Measurements from ENCODE around the gene FYB1.

Gene FYB1

DNA sequence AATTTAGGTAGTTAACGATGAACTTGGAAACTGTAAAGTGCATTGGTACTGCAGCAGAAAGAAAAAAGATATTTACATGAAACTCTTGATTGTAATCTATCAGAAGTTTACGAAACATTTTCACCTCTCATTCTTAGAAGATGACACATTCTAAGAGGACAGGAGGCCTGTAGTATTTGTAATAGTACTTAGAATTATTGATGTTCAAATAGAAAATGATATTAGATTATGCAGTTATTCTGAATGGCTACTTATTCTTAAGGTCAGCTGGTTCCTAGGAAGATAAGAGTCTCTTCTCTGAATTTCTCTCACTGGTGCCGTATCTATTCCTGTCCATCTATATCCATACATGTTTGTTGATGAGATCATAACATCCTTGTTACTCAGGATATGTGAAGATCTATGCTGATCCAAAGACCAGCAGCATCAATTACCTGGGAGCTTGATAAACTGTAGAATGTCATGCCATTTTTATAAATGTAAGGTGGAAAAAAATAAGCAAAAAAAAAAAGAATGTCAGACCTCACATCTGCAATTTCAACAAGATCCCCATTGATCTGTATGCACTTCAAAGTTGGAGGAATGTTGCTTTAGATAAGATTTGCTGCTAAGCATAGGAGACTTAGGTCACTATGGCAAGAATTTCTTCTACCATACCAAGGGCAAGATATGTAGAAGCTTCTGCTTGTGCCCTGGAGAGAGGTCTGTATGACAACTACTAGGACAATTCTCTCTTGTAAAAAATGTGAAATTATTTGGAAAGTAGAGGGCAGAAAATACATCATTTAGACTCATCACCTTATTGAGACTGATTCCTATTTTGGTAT lies 102.8 kb downstream of the FYB1 start:
- DNase-seq = no peak

DNA sequence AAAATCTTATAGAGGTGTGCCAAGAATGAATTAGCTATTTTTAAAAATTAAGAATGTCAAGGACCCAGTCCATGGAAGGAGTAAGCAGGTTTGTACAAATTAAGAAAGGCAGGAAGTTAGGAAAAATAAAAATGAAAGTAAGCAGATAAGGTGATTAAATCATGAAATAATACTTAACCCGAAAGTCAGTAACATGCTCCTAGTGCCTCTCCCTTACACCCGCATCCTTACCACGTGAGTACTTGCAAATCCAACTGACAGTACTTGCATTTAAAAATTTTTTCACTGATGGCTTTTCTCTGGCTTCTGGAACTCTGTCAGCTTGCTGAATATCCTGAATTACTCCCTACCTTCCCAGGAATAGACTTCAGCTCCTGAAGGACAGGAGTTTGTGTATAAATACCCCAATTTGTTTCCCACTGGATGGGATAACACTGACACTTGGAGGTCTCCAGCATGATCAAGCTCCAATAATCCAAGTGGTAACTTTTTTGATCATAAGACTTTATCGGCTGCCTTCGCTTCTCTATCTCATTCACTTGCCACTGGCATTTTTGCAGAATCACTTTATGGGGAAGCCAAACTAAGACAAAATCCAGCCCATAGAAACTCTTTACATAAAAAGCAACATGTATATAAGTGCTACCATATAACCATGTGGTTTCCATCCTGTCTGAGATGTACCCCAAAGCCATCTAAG lies 103.6 kb downstream of the FYB1 start:
- no peak for DNase-seq

DNA sequence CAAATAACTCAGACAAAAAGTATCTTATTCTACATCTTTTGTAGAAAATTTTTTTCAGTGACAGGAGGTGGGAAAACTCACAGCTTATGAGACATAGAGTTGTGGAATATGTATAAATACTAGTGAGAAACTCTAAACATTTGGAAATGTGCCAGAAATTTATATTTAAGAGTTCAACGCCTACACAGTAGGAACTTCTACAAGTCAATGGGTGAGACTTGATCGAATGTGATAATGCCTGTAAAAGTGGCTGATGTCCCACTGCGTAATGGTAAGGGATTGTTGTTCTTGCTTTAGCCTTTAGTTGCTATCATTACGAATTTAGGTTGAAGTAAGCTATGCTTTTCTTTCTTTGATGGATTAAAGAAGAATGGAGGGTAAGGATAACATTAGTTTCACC lies 105.2 kb downstream of the FYB1 start:
- no peak for DNase-seq

GRCh38 chr5:39113354-39113953 lies 105.9 kb downstream of the FYB1 start:
- no peak for DNase-seq

DNA sequence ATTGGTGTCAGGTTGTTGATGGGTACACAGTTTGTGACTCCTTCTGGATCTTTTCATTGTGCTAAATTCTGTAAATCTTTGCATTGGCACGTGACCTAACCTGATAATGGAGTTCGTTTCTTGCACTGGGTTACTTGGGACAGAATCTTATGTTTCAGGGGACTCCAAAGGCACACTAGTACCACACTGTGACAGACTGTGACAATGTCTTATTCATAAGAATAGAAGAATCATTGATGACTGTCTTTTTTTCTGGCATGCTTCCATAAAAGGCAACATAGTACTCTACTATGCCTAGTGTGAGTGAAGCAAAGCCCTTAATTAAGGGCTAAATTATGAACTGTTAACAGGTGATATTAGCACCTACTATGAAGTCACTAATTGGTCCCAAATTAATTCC lies 109.8 kb downstream of the FYB1 start:
- DNase-seq = no peak

DNA sequence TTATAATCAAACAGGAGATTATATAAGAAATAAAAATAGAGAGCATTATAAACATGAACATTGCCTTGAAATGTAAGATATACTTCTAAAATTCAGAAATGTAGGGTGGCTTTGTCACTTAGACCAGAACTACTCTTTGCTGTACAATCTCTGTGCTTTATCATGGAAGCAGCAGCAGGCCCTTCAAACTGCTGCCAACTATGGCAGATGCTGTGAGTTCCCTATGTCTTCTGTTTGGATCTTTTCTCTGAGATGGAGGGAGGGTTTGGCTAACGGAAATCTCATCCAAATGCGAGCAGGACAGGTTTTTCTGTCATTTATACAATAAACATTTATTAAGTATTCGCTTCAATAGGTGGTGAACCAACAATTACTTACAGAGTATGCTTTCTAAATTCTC lies 110.4 kb downstream of the FYB1 start:
- DNase-seq = no peak

DNA sequence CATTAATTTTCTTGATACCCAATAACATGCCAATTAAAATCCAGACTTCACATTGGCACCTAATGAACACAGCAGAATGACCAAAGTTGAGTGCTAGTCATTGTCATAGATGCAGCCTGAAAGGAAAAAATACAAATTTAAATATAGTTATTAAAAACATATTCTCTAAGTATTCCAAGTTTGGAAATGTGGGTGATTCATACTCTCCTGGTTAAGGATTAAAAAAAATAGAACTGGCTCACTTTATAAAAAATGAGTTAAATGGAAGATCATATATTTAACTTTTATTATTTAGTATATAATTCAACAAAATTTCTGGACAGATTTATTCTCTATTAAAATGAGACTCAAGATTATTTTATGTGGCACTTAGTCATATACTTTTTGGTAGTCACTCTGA lies 112.0 kb downstream of the FYB1 start:
- no peak for DNase-seq

DNA sequence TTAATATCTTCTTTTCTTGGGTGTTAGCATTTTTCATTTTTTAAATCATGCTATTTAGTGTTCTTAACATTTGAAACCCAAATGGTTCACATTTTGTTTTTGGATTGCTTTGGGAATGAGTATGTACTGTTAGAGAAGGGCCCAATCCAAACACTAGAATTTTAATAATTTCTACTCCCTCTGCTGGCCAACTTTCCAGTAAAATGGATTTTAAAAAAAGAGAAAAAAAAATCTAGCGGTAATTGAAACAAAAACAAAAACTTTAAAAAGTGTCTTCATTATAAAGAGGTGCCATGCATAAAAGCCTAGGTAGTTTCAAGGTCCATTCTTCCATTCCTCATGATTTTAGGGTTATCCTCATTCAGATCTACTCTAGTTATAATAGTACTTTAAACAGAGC lies 113.0 kb downstream of the FYB1 start:
- no peak for DNase-seq

GRCh38 chr5:39104221-39104620 lies 115.1 kb downstream of the FYB1 start:
- DNase-seq = no peak

GRCh38 chr5:39102684-39103155 lies 116.6 kb downstream of the FYB1 start:
- DNase-seq = no peak

DNA sequence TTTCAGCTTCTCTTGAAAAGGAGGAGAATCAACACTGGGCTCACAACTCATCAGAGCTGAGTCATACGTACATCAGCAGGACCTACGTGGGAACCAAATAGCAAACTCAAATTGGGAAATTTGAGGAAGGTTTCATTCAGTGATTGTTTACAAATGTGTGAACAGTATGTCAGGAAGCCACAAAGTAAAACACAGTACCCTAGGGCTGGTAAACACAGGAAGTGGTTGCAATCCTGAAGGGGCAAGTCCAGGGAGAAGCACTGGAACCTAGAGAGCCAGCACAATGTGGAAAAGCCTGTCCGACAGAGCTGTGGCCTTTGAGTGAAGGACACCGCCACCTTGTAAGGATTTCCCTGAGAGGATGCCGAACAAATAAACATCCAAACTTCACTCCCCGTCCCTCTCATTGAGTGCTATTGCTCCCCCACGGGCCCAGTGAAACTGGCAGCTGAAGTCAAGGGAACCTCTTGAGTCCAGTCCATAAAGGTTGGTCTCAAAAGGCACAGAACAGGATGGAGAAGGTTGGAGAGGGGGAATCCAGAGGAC lies 118.4 kb downstream of the FYB1 start:
- no peak for DNase-seq

GRCh38 chr5:39100301-39100850 lies 119.0 kb downstream of the FYB1 start:
- no peak for DNase-seq

DNA sequence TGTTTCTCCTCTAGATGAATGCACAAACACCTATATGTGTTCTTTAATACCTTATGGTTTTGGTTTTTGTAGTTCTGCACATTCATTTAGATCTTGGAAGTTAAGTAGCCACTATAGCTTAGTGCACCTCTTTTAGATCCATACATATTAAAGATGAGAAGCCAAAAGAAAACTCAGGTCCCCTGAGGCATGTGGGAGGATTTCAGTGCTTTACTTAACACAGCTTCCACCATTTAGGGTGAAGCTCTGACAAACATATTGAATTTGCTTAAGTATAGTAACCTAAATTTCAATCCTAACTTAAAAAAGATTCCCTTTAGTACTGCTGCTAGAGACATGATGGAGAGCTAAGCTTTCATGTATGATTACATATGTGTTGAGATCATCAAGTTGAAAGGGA lies 119.5 kb downstream of the FYB1 start:
- no peak for DNase-seq

DNA sequence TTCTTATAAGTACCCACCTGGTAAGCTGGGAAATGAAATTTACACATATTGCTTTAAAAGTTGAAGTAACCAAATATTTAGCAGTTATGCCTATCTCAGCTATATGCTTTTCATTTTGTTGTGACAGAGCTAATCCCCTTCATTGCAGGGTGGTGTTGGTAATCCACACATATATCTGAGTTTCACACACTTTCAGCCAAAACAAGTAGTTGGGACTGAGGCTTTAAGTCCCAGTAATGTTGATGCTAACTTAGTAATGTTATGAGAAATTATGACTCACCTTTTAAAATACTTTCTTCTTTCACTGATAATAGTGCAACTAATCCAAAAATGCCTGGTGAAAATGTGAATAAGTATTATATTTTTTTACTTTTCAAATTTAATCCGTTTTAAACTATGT lies 126.0 kb downstream of the FYB1 start:
- DNase-seq = no peak

- no peak for DNase-seq
Observed at GRCh38 chr5:39092581-39093351, 126.6 kb downstream of the FYB1 start.

DNA sequence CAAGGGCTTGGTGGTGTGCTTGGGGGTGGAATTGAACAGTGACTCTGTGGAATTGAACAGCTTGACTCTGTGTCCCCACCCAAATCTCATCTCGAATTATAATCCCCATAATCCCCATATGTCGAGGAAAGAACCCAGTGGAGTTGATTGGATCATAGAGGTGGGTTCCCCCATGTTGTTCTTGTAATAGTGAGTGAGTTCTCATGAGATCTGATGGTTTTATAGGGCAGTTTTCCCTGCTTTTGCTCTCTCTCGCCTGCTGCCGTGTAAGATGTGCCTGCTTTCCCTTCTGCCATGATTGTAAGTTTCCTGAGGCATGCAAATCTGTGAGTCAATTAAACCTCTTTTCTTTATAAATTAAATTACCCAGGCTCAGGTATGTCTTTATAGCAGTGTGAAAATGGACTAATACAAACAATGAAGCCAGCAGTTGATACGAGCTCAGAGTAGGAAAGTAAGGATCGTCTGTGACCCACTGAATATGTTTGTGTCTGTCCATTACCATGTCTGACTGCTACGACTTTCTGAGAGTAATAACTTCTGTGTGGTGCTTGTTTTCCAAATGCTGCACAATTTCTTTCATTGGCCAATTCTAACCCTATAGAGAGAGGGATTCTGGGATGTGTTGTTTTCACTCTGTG lies 127.3 kb downstream of the FYB1 start:
- DNase-seq = no peak

GRCh38 chr5:39083968-39084367 lies 135.4 kb downstream of the FYB1 start:
- no peak for DNase-seq

DNA sequence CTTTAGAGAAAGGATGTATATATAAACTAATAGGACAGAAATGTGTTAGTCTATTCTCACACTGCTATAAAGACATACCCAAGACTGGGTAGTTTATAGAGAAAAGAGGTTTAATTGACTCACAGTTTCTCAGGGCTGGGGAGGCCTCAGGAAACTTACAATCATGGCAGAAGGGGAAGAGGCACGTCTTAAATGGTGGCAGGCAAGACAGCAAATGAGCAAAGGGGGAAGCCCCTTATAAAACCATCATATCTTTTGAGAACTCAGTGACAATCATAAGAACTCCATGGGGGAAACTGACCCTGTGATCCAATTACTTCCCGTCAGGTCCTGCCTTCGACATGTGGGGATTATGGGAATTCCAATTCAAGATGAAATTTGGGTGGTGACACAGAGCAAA lies 136.4 kb downstream of the FYB1 start:
- DNase-seq = no peak

DNA sequence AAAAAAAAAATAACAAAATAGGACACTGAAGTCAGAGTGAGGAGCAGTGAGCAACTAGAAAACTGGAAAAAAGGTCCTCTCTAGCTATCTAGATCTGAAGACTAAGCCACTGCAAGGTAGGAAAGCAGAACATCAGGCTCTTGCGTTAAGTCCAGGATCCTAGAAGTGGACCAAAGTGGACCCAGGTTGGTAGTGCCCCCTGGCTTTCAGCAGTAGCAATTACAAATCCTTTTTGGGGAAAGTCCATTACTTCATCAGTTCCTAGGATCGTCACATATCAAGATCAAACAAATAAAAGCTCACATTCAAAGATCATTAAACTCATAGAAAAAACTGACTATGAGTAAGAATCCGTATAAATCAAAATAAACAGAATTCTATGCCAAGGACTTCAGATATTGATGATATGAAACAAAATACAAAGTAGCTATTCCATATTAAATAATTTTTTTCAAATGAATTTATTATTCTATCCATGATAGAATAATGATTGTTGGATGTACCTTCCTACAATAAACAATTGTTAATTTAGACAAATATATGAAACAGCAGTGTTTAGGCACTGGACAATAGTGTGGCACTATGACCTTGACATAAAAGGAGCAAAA lies 138.7 kb downstream of the FYB1 start:
- no peak for DNase-seq

- DNase-seq = no peak
Observed at GRCh38 chr5:39080168-39080567, 139.2 kb downstream of the FYB1 start.

GRCh38 chr5:39079147-39079546 lies 140.2 kb downstream of the FYB1 start:
- DNase-seq = no peak
